AG20443 (cell line): ENCODE results near the gene COL23A1.
A peak's percentile ranks its signal among the peaks of the same experiment; 100 is the strongest.

Source experiments
- DNase-seq: peaks from one replicate; pipeline ENCODE4 v3.0.0; 2012; ENCODE audit warnings: low spot score, mixed read lengths

COL23A1 gene

GRCh38 chr5:178554311-178554710 lies 35.9 kb downstream of the COL23A1 start:
- DNase-seq, result no peak

GRCh38 chr5:178553517-178553916 lies 36.7 kb downstream of the COL23A1 start:
- no peak for DNase-seq

GRCh38 chr5:178551468-178551867 lies 38.7 kb downstream of the COL23A1 start:
- no peak for DNase-seq

- DNase-seq, result peak; percentile 46
These were observed 39.1 kb downstream of the COL23A1 start for GRCh38 chr5:178551059-178551458.

- no peak for DNase-seq
These were observed 41.4 kb downstream of the COL23A1 start for GRCh38 chr5:178548746-178549145.

GRCh38 chr5:178547753-178548415 lies 42.3 kb downstream of the COL23A1 start:
- DNase-seq, result no peak

- DNase-seq, result no peak
These were observed 43.0 kb downstream of the COL23A1 start for GRCh38 chr5:178547052-178547666.

GRCh38 chr5:178546675-178547033 lies 43.5 kb downstream of the COL23A1 start:
- no peak for DNase-seq

GRCh38 chr5:178545941-178546674 lies 44.1 kb downstream of the COL23A1 start:
- no peak for DNase-seq

GRCh38 chr5:178545176-178545575 lies 45.0 kb downstream of the COL23A1 start:
- no peak for DNase-seq

- no peak for DNase-seq
These were observed 45.9 kb downstream of the COL23A1 start for GRCh38 chr5:178544166-178544834.

GRCh38 chr5:178542455-178542854 lies 47.7 kb downstream of the COL23A1 start:
- no peak for DNase-seq

- DNase-seq, result no peak
These were observed 49.7 kb downstream of the COL23A1 start for GRCh38 chr5:178540526-178540925.

GRCh38 chr5:178538741-178539229 lies 51.4 kb downstream of the COL23A1 start:
- no peak for DNase-seq

- DNase-seq, result no peak
These were observed 52.5 kb downstream of the COL23A1 start for GRCh38 chr5:178537467-178538371.

GRCh38 chr5:178536541-178537466 lies 53.4 kb downstream of the COL23A1 start:
- DNase-seq, result no peak

GRCh38 chr5:178535299-178536175 lies 54.7 kb downstream of the COL23A1 start:
- DNase-seq, result peak; percentile 44

GRCh38 chr5:178533136-178533535 lies 57.1 kb downstream of the COL23A1 start:
- DNase-seq, result no peak

GRCh38 chr5:178532666-178533065 lies 57.5 kb downstream of the COL23A1 start:
- DNase-seq, result no peak
